ENCODE measurements around the gene FGFR2. TPM values are rescaled to one million over a fixed set of nuclear protein-coding genes. Genes with fewer than 3 reads are reported as not detected.

The FGFR2 gene
- total RNA-seq, 1 donor from 2014 or later = not detected

DNA sequence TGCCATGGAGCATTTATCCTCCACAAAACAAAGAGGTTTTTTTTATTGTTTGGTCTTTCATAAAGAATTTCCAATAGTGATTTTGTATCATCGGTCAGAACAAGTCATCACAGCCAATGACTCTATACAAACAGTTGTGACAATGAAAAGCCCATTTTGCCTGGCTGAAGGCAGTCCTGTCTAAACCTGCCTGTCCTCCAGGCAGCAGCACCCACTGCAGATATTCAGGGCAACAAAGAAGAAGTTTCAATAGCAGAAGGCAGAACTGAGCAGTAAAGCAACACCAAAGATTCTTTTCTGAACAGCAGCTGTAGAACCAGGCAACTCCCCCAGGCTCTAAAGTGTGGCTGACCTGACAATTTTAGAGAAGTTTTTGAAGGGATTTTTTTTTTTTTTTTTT is 169.4 kb downstream of the FGFR2 start:
- intact Hi-C loops (cut with micrococcal nuclease) = no loop called here
- Mint-ChIP-seq H3K36me3 (ENCODE audit: low read depth) (no peaks in the 10 kb centered on the region), H3K4me1 (ENCODE audit: low read depth) (no peaks in the 10 kb centered on the region), H3K9me3 (no peaks in the 10 kb centered on the region), H3K4me3 (no peak overlapping the region), H3K27me3 (ENCODE audit: insufficient read depth) (no peaks in the 10 kb centered on the region), H3K27ac (no peak overlapping the region)
- DNase-seq (ENCODE audit: low spot score) = no peak

Measured in activated T-helper 1 cell treated with anti-CD3 and anti-CD28 coated beads, Interleukin-12 subunit alpha, Interleukin-12 subunit beta, Interleukin-2, Interleukin-4 antibody, amounts not matched to agents 30 ng/mL and 10 ng/mL and 1 ng/mL, durations not matched to agents 14 hours and 24 hours and 36 hours (primary cell).